Measurements from ENCODE around the gene CCDC146.

The CCDC146 gene

GRCh38 chr7:77289387-77289786, 167.0 kb downstream of the CCDC146 start:
- DNase-seq (ENCODE audit: low read depth in 3 of 3) = no peak

DNA sequence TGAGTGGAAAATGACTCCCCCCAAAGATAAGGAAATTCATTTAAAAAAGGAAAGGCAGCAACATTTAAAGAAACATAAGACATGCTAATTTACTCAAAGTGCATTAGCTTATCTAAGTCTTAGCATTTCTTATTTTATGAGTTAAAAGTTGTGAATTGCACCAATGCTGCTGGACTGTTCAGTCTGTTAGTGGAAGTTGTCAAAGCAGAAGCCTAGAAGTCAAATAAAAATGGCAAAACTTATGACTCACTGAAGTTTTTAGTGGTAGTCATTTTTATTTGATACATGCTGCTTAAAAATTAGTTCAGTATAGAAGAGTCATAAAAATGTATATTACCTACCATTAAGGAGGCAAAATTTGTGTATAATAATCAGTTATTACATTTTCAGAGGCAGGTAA, 168.0 kb downstream of the CCDC146 start:
- DNase-seq (ENCODE audit: low read depth in 3 of 3) = no peak

DNA sequence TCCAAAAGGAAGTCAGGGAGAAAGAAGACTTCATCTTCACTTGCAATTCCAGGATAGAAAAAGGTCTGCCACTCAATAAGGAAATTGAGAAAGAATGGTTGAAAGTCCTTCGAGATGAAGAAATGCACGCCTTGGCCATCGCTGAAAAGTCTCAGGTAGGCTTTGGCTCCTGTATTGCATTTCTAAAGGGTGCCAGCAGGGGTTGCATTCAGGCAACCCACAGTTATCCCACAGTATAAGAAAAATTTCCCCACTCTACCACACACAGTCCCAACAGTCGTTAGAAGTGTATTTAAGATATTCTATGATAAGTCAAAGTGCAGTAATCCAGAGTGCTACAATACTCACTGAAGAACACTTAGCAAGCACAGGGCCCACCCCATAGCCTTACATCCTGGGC, 170.6 kb downstream of the CCDC146 start:
- DNase-seq (ENCODE audit: low read depth in 3 of 3) = no peak

GRCh38 chr7:77295549-77295948, 173.1 kb downstream of the CCDC146 start:
- DNase-seq (ENCODE audit: low read depth in 3 of 3) = no peak

GRCh38 chr7:77306231-77307067, 184.0 kb downstream of the CCDC146 start:
- no peak for DNase-seq (ENCODE audit: low read depth in 3 of 3)

GRCh38 chr7:77308792-77309191, 186.4 kb downstream of the CCDC146 start:
- no peak for DNase-seq (ENCODE audit: low read depth in 3 of 3)

DNA sequence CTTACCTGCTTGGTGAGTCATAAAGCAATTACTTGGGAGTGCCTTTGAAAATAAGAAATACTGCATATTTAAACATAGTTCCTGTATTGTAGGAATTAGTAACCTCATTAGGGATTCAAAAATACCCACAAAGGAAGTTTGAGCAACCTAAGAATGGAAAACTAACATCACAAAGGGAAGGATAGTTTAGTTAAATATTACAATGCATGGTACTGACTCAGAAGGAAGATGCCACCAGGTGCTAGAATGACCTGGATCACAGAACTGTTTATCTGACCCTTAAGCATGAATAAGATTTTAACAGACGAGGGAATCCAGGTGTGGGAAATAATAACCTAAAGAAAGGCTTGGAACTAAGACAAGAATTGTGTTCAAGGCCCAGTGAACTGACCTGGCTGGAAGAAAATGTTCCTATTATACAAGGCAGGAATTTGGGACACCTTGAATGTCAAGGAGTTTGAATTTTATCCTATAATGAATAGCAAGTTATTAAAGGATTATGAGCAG, 187.4 kb downstream of the CCDC146 start:
- DNase-seq (ENCODE audit: low read depth in 3 of 3) = no peak

DNA sequence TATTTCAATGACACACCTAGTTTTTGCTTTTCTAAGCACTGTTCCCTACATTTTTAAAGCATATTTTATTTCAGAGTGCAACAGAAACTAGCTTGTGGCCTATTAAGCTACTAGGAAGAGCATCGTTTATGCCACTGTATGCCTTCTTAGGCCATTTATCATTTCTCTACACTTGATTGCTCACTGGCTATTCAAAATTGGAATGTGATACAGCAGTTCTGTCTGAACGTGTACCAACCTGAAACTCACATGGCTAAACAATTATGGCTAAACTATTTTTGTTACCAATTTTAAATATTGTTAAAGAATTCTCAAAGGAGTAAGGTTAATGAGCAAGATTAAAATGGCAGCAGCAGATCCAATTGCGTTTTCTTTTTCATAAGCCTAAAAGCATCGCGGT, 188.6 kb downstream of the CCDC146 start:
- no peak for DNase-seq (ENCODE audit: low read depth in 3 of 3)

GRCh38 chr7:77313085-77313484, 190.7 kb downstream of the CCDC146 start:
- DNase-seq (ENCODE audit: low read depth in 3 of 3) = no peak

DNA sequence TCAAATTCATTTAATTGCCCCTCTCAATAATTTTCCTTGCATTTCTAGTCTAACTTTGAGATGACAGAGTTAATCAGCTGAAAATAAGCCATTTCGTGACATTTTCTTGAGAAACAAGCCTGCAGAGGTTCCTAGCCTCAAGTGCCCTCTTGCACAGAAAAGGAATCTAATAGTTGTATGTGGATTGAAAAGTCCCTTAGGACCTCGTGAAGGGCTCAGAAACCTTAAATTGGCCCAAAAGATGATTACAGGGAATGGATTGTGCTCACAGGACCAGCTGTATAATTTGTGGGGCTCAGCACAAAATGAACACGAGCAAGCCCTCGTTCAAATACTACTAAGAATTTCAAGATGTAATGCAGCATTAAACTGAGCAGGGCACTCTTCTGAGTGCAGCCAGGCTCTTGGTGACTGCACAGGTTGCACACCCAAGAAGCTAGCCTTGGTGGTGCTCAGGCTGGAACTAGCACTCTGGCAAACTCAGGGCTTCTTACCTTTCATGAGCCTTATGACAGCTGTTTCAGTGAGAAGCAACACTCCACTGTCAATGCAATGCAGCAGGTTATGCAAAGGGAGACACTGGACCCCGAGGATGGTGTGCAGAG, 191.6 kb downstream of the CCDC146 start:
- DNase-seq (ENCODE audit: low read depth in 3 of 3) = no peak

DNA sequence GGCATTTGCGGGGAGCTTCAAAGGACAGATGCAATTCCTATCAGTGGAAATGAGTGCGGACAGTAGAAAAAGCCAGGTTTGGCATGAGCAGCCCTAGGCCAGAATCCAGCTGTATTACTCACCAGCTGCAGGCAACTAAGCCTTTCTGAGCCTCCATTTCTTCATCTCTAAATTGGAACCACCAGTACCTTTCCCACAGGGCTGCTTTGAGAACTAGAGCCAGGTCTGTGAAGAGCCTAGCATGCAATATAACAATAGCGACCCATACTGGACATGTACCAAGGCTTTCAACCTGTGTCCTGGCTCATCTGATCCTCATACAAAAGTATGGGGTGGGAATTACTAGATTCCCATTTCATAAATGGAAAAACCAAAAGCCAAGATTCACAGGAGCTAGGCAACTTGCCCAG, 192.8 kb downstream of the CCDC146 start:
- no peak for DNase-seq (ENCODE audit: low read depth in 3 of 3)

DNA sequence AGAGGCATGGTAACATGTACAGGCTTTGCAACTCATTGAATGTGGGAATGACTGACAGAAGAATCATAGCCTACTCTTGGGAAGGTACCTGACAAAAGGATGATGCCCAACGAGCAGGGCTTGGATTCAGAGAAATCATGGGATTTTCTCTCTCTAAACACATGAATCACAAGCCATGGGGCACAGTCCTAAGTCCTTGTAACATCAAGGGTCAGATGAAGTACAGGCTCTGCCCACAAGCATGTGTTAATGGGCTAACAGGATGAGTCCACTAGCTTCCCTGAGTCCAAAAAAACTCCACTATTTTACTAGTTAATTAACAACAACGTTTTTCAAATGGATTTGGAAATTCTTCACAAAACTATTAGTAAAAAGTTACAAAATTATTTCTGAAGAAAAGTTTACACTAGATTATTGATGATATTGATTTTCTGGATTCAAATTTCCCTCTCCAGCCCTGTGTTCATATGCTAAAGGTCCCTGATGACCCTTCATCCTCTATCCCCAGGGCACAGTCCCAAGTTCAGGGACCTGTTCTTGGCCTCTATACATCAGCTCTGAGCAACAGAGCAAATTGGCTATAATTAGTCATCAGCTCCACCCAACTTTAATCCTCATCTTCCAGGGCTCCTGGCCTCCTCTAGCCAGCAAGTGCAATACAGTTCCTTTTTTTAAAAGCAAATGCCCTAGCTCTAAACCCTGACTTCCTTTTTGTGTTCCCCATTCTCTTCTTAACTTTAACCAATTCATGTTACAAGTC, 194.0 kb downstream of the CCDC146 start:
- no peak for DNase-seq (ENCODE audit: low read depth in 3 of 3)

- no peak for DNase-seq (ENCODE audit: low read depth in 3 of 3)
Measured at GRCh38 chr7:77318019-77318418, 195.6 kb downstream of the CCDC146 start.

DNA sequence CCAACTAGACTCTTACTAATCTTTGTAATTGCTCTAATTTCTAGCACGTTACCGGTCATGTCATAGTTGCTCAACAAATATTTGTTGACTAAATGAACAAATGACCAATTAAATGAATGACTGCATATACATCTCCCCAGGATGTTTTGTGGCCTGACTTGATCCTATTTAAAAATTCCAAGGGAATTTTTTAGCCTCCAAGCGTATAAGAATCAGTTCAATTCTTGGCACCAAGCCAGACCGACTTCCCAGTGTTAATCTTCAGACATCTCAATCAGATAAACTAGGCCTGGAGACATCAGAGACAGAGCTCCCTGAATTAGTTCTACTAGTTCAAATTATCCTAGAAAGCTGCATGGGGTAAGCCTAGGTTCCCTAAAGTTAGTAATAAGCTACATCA, 197.7 kb downstream of the CCDC146 start:
- no peak for DNase-seq (ENCODE audit: low read depth in 3 of 3)

GRCh38 chr7:77320714-77321113, 198.3 kb downstream of the CCDC146 start:
- no peak for DNase-seq (ENCODE audit: low read depth in 3 of 3)

DNA sequence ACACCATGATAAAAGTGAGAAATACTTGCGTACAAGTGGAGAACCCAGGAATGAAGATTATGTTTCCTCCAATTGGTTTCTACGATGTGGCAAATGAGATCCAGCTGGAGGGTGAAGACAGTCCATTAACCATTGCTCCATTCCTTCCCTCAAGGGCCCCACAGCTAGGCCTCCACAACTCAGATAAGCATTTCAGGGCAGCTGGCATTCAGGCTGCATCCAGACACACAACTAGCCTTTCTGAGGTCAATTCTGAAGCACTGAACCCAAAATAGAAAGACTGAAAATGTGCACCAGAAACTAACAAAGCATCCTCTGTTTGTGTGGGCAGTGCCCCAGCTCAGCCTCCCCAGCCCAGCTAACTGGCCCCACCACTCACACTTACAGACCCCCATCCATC, 198.9 kb downstream of the CCDC146 start:
- DNase-seq (ENCODE audit: low read depth in 3 of 3) = no peak

DNA sequence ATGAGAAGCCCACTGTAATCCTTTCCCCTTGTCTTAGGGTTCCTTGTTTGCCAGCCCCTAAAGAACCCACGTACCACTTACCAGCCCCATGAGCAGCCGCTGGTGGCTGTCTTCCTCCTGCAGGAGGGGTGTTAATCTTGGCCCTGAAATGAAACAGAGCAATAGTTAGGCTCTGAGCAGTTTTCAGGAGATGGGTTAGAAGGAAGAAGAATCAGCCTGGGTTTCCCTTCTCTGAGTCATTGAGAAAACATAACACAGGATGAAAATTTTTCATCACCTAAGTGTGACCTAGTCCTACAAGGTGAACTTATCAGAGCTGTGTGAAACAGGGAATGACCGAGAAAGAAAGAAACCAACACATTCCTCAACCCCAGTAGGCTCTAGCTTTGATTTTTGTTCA, 203.7 kb downstream of the CCDC146 start:
- no peak for DNase-seq (ENCODE audit: low read depth in 3 of 3)

- no peak for DNase-seq (ENCODE audit: low read depth in 3 of 3)
Measured at GRCh38 chr7:77327067-77327931, 204.9 kb downstream of the CCDC146 start.

DNA sequence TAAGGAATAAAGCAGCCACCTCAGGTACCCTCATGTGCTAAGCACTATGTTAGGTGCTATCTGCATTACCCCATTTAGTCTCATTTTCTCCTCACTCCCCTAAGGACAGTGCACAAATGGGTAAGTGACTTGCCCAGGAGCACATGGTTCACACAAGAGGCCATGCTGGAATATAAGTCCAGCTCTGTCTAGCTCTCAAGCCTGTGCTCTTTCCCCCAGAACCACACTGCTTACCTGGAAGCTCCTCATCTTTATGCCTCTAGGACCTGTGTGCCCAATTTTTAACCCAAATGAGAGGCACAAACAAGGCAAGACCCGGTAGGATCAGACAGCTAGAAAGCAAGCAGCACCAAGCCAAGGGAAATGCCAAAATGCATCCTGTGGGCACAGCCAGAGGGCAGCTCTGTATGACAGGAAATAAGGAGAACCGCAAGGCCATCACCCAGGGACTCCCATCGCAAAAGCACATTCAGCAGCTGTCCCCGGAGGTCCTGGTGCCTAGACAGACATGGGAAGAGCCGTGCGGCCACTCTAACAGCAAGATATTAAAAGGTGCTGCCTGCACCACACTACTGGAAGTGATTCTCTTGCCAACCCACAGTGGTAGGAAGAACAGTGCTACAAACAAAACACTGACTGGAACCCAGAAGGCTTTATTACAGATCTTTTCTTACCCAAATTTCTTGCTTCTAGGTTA, 205.7 kb downstream of the CCDC146 start:
- peak in 1 of 3 donors; percentile 3 for DNase-seq (ENCODE audit: low read depth in 3 of 3)

DNA sequence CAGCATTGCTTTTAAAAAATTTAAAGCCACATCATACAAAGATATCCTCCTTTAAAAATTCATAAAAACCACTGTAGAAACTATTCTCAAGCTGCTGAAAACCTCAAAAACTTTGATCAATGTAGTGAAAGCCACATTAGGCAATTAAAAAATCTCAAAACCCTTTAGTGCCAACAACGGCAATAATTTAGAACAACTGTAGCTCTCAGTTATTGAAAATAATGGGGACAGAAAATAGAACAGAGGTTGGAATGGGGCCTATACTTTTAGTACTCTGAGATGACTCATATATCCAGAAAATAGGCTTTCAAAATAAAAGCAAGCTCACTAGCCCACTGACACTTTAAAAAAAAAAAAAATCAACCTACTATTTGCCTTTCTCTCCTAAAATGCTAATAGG, 206.3 kb downstream of the CCDC146 start:
- no peak for DNase-seq (ENCODE audit: low read depth in 3 of 3)
